ENCODE results near the gene CPNE9.

Gene CPNE9

DNA sequence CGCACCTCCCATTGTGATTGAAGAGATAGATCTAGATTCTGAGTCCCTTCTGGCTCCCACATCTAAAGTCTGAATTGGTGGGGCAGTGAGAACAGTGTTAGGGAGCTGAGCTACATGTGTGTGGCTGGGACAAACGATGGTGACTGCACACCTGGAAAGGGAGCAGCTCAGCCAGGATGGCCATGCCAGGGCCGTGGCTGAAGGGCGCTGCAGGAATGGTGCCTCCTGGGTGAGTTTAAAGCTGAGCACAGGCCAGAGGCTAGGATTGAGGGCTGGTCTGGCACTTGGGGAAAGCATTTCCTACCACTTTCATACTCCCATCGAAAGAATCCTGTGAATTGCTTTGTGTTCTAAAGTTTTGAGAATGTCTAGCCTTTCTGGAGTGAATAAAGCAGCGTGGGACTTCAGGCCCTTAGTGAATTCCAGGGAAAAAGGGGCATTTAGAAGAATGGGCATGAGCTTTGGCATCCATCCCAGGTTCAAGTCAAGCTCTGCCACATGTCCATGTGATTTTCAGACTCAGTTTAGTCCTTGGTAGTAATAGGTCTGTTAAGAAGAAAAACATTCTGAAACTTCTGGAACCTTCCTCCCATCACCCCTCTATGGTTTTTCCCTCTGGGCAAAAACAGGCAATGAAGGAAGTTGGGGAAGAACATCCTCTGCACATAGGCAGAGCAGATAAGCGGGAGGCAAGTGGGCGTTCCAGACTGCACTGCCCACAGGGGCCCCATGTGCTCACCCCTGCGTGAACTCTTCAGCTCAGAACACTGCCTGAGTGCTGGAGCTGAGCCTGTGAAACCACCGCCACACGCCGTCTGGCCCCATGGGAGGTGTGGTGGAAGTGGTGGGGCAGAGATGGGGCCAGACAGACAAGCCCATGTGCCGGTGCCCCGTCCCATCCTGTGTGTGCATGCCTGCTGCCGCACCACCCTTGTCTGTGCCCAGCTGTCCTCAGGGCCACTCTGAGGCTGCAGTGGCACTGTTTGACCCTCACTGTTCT, 12.9 kb upstream of the CPNE9 start:
- Histone ChIP-seq H3K36me3 (ENCODE audit: control insufficient read depth, insufficient read depth, low read length) (peaks cover 49% of the 10 kb centered on the region), H3K4me3 (ENCODE audit: low read length) (no peak overlapping the region), H3K4me1 (ENCODE audit: control insufficient read depth, insufficient read depth, low read length) (no peaks in the 10 kb centered on the region), H3K9ac (ENCODE audit: low read length) (no peak overlapping the region), H3K27me3 (ENCODE audit: control insufficient read depth, insufficient read depth, low read length) (no peaks in the 10 kb centered on the region), H3K27ac (ENCODE audit: low read depth, low read length) (no peak overlapping the region)

DNA sequence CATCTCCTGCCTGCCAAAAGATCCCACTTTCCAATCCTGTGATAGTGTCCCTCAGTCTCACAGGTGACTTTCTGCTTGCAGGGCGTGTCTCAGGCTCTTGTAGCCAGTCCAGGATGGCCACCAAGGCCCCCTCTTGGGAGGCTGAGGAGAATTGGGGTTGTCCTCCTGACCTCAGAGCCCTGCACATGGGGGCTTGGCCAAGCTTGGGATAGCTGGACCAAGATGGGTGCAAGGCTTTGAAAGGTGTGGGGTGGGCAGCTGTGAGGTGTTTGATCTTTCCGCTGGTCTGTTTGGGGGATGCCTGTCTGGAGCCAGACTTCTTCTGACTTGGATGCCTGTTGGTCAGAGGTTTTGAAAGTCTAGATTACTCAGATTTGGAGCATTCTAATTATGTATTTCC, 12.0 kb upstream of the CPNE9 start:
- Histone ChIP-seq H3K27me3 (ENCODE audit: control insufficient read depth, insufficient read depth, low read length) (no peaks in the 10 kb centered on the region), H3K4me1 (ENCODE audit: control insufficient read depth, insufficient read depth, low read length) (no peaks in the 10 kb centered on the region), H3K36me3 (ENCODE audit: control insufficient read depth, insufficient read depth, low read length) (peaks cover 43% of the 10 kb centered on the region), H3K4me3 (ENCODE audit: low read length) (no peak overlapping the region), H3K27ac (ENCODE audit: low read depth, low read length) (no peak overlapping the region), H3K9ac (ENCODE audit: low read length) (no peak overlapping the region)

DNA sequence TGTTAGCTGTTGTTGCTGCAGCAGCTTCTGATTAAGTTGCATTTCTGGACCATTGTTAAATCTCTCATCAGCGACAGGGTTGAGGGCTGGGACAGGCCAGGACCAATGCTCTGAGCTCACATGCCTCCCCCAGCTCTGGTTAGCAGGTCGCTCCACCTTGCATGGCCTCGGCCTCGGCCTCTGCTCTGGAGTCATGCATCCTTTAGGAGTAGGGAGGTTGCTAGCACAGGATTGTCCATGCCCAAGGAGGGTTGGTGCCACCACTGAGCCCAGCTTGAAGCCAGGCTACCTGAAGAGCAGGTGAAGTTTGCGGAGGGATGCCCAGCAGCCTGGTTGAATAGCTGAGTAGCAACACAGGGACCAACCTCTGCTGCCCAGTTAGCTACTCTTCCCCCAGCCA, 11.2 kb upstream of the CPNE9 start:
- Histone ChIP-seq H3K9ac (ENCODE audit: low read length) (no peak overlapping the region), H3K4me3 (ENCODE audit: low read length) (no peak overlapping the region), H3K27ac (ENCODE audit: low read depth, low read length) (no peak overlapping the region), H3K36me3 (ENCODE audit: control insufficient read depth, insufficient read depth, low read length) (peaks cover 44% of the 10 kb centered on the region), H3K4me1 (ENCODE audit: control insufficient read depth, insufficient read depth, low read length) (no peaks in the 10 kb centered on the region), H3K27me3 (ENCODE audit: control insufficient read depth, insufficient read depth, low read length) (no peaks in the 10 kb centered on the region)

DNA sequence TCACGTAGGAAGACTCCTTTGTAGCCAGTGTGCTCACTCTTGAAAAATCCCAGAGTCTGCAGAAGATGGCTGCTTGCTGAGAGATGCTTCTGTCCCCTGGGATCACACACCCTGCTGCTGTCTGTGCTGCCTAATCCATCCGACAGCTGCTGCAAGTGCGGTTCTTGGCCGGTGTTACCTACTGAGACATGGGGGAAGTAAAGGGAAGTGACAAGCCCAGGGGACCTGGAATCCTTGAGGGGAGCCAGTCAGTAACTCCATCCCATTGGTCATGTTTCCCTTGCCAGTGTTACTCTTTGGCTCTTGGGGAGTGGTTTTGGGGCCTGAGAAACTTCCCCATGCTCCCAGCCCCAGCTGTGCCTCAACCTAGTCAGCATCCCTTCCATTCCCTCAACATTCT, 8.3 kb upstream of the CPNE9 start:
- H3K27me3 ChIP-seq (ENCODE audit: control insufficient read depth, insufficient read depth, low read length): no peaks in the 10 kb centered on the region
- H3K4me1 ChIP-seq (ENCODE audit: control insufficient read depth, insufficient read depth, low read length): no peaks in the 10 kb centered on the region
- peaks cover 47% of the 10 kb centered on the region for H3K36me3 ChIP-seq (ENCODE audit: control insufficient read depth, insufficient read depth, low read length)
- H3K9ac ChIP-seq (ENCODE audit: low read length): no peak overlapping the region
- no peak overlapping the region for H3K27ac ChIP-seq (ENCODE audit: low read depth, low read length)
- H3K4me3 ChIP-seq (ENCODE audit: low read length): no peak overlapping the region

DNA sequence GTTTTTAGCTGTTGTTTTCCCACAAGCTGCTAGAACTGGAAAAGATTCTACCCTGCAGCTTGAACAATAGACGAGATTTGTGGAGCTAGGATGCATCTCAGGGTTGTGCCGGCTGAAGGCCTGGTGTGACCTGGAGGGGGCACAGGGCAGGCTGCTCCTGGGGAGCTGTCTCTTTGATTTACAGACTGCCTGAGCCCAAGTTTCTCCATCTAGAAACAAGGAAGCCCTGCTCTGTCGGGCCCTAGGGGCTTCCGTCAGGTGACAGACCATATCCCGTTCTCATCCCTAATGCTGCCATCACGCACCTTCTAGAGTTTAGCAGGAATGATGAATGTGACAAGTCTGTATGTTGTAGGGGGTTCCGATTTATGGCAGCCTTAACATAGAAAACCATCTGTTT, 7.9 kb upstream of the CPNE9 start:
- Histone ChIP-seq H3K4me3 (ENCODE audit: low read length) (no peak overlapping the region), H3K36me3 (ENCODE audit: control insufficient read depth, insufficient read depth, low read length) (peaks cover 44% of the 10 kb centered on the region), H3K9ac (ENCODE audit: low read length) (no peak overlapping the region), H3K27ac (ENCODE audit: low read depth, low read length) (no peak overlapping the region), H3K4me1 (ENCODE audit: control insufficient read depth, insufficient read depth, low read length) (no peaks in the 10 kb centered on the region), H3K27me3 (ENCODE audit: control insufficient read depth, insufficient read depth, low read length) (no peaks in the 10 kb centered on the region)

DNA sequence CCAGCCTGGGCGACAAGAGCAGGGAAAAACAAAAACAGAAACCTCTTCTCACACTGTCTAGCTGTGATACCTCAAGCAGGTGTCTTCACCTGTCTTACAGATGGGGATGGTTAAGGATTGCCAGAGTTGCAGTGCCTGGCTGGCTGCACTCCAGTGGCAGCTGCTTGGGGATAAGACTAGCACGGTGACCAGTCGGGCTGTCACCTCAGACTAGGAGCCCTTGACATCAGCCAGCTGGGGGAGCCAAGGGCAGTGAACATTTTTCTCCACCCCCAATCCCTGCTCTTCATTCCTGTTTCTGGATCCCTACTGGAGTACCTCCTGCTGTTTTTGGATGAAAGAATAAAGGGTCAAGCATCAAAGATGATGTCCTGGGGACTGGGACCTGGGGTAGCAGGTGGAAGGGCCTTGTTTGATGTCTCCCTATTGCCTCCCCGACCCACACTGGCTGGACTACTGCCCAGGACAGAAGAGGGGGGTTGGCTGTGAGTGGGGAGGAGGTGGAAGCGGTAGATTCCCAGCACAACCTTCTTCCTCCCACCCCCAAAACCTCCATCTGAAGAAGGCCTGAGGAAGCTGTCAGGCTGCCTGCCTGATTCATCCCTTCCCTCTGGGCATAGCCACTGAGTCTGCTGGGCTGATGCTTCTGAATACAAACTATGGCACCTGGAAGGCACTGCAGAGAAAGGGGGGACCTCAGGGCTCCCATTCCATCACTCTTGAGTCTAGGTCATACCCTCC, 7.0 kb upstream of the CPNE9 start:
- Histone ChIP-seq H3K4me3 (ENCODE audit: low read length) (no peak overlapping the region), H3K9ac (ENCODE audit: low read length) (no peak overlapping the region), H3K27me3 (ENCODE audit: control insufficient read depth, insufficient read depth, low read length) (no peaks in the 10 kb centered on the region), H3K27ac (ENCODE audit: low read depth, low read length) (no peak overlapping the region), H3K4me1 (ENCODE audit: control insufficient read depth, insufficient read depth, low read length) (no peaks in the 10 kb centered on the region), H3K36me3 (ENCODE audit: control insufficient read depth, insufficient read depth, low read length) (peaks cover 35% of the 10 kb centered on the region)

DNA sequence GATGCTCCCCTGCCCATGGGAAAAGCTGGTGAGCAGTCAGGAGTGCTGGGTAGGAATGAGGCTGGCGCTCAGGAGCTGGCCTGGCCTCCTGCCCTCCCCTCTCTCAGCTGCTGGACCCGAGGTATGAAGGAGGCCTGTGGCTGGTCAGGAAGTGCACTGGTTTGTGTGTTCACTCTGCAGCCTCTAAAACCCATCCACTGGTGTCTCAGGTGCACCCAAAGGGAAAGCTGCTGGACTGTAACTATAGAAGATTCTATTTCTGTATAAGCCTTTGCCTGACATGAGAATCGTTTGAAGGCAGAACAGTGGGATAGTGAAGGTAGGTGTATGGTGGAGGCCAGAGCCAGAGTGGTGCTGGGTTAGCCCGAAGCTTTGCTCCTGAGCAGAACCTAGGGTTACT, 5.7 kb upstream of the CPNE9 start:
- H3K36me3 ChIP-seq (ENCODE audit: control insufficient read depth, insufficient read depth, low read length): peaks cover 28% of the 10 kb centered on the region
- no peaks in the 10 kb centered on the region for H3K27me3 ChIP-seq (ENCODE audit: control insufficient read depth, insufficient read depth, low read length)
- H3K4me3 ChIP-seq (ENCODE audit: low read length): no peak overlapping the region
- no peak overlapping the region for H3K27ac ChIP-seq (ENCODE audit: low read depth, low read length)
- H3K9ac ChIP-seq (ENCODE audit: low read length): no peak overlapping the region
- H3K4me1 ChIP-seq (ENCODE audit: control insufficient read depth, insufficient read depth, low read length): no peaks in the 10 kb centered on the region

DNA sequence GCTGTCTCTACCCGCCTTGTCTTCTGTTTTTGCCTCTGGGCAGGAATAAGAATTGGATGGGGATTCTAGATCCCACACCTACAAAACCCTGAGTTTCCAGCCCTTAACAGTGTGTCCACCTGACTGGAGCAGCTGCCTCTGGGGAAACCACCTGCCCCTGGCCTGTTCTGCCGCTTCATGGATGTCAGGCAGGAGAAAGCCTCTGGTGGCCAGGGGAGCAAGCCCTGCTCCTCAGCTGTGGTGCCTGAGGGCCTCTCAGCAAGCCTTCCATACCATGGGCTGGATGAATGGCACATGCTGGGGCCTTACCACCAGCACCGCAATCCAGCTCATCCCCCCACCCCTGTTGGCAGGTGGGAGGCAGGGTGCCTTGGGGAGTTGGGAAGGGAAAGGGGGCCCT, 5.3 kb upstream of the CPNE9 start:
- H3K36me3 ChIP-seq (ENCODE audit: control insufficient read depth, insufficient read depth, low read length): peaks cover 26% of the 10 kb centered on the region
- no peaks in the 10 kb centered on the region for H3K4me1 ChIP-seq (ENCODE audit: control insufficient read depth, insufficient read depth, low read length)
- H3K27me3 ChIP-seq (ENCODE audit: control insufficient read depth, insufficient read depth, low read length): peaks cover under 1% of the 10 kb centered on the region
- no peak overlapping the region for H3K9ac ChIP-seq (ENCODE audit: low read length)
- no peak overlapping the region for H3K27ac ChIP-seq (ENCODE audit: low read depth, low read length)
- H3K4me3 ChIP-seq (ENCODE audit: low read length): no peak overlapping the region

DNA sequence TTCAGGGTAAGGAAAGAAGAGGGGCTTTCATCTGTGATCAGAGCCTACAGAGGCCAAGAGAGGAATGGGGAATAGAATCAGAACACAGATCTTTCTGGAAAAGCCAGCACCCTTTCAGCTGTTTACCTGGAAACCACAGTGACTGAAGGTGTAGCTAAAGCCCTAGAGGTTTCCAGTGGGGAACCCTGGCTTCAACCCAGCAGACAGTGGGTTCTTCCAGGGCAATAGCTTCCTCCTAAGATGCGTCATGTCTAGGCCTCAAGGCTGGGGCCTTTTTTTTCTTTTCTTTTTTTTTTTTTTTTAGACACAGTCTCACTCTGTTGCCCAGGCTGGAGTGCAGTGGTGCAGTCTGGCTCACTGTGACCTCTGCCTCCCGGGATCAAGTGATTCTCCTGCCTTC, 3.1 kb upstream of the CPNE9 start:
- peaks cover 3% of the 10 kb centered on the region for H3K4me1 ChIP-seq (ENCODE audit: control insufficient read depth, insufficient read depth, low read length)
- H3K36me3 ChIP-seq (ENCODE audit: control insufficient read depth, insufficient read depth, low read length): peaks cover 25% of the 10 kb centered on the region

DNA sequence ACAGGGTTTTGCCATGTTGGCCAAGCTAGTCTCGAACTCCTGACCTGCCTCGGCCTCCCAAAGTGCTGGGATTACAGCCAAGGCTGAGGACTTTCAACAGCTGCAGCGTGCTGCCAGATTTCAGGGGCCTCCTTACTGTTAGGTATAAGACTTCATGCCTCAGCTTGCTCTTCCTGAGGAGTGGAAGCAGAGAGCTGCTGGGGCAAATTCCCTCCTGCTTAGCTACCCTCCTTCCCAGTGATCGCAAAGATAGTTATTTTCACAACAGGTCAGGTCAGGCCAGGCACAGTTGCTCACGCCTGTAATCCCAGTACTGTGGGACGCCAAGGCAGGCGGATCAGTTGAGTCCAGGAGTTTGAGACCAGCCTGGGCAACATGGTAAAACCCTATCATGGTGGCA, 2.6 kb upstream of the CPNE9 start:
- Histone ChIP-seq H3K36me3 (ENCODE audit: control insufficient read depth, insufficient read depth, low read length) (peaks cover 25% of the 10 kb centered on the region), H3K27ac (ENCODE audit: low read depth, low read length) (no peak overlapping the region)

More for the DNA sequence above, 3.1 kb upstream of the CPNE9 start:
- H3K4me3 ChIP-seq (ENCODE audit: low read length): no peak overlapping the region
- no peak overlapping the region for H3K27ac ChIP-seq (ENCODE audit: low read depth, low read length)
- no peak overlapping the region for H3K9ac ChIP-seq (ENCODE audit: low read length)
- H3K27me3 ChIP-seq (ENCODE audit: control insufficient read depth, insufficient read depth, low read length): peaks cover 7% of the 10 kb centered on the region

DNA sequence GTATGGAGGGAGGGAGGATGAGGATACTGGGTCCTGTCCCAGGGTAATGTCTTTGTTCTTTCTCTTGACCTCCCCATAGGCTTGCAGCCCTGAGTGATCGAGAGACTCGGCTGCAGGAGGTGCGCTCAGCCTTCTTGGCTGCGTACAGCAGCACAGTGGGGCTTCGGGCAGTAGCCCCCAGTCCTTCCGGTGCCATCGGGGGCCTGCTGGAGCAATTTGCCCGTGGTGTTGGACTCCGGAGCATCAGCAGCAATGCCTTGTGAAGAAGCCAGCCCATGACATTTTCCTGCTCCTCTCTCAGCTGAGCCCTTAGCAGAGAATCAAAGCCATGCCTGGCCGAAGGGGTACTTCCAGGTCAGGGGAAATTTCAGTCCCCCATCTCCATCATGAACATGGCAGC, 1.9 kb upstream of the CPNE9 start:
- no peak overlapping the region for H3K9ac ChIP-seq (ENCODE audit: low read length)
- no peak overlapping the region for H3K4me3 ChIP-seq (ENCODE audit: low read length)
- H3K27me3 ChIP-seq (ENCODE audit: control insufficient read depth, insufficient read depth, low read length): peaks cover 7% of the 10 kb centered on the region
- H3K27ac ChIP-seq (ENCODE audit: low read depth, low read length): no peak overlapping the region
- peaks cover 23% of the 10 kb centered on the region for H3K36me3 ChIP-seq (ENCODE audit: control insufficient read depth, insufficient read depth, low read length)
- peaks cover 3% of the 10 kb centered on the region for H3K4me1 ChIP-seq (ENCODE audit: control insufficient read depth, insufficient read depth, low read length)

More for the DNA sequence above, 2.6 kb upstream of the CPNE9 start:
- peaks cover 3% of the 10 kb centered on the region for H3K4me1 ChIP-seq (ENCODE audit: control insufficient read depth, insufficient read depth, low read length)
- H3K4me3 ChIP-seq (ENCODE audit: low read length): no peak overlapping the region
- H3K27me3 ChIP-seq (ENCODE audit: control insufficient read depth, insufficient read depth, low read length): peaks cover 7% of the 10 kb centered on the region
- H3K9ac ChIP-seq (ENCODE audit: low read length): no peak overlapping the region

DNA sequence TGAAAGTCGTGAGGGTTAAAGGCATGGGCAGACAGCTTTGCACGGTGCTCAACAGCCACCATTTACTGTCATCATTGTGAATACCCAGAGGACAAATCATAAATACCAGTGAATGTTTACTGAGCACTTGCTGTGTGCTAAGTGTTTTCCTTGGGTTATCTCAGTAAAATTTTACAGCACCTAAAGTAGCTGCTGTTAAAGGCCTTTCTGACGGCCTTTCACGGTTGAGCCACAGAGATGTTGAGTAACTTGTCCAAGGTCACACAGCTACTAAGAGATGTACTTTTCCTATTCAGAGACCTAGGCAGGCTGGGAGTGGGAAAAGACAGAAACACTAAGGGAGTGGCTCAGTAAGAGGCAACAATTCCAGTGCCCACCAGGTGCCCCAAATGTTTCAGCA, 393 bp upstream of the CPNE9 start:
- no peak overlapping the region for H3K4me3 ChIP-seq (ENCODE audit: low read length)
- H3K36me3 ChIP-seq (ENCODE audit: control insufficient read depth, insufficient read depth, low read length): peaks cover 10% of the 10 kb centered on the region
- no peak overlapping the region for H3K27ac ChIP-seq (ENCODE audit: low read depth, low read length)
- peaks cover 3% of the 10 kb centered on the region for H3K4me1 ChIP-seq (ENCODE audit: control insufficient read depth, insufficient read depth, low read length)
- H3K9ac ChIP-seq (ENCODE audit: low read length): no peak overlapping the region
- peaks cover 7% of the 10 kb centered on the region for H3K27me3 ChIP-seq (ENCODE audit: control insufficient read depth, insufficient read depth, low read length)

Data from rectal smooth muscle tissue (tissue), 1 donor.